SK-N-MC (cell line): ENCODE results near the gene SPATA17.

Experiments
- EZH2 ChIP-seq: fragments of 200-600 bp; sonication (generic); IDR thresholded peaks from one replicate; pipeline ENCODE4 v1.6.1; 2017; ENCODE audit warnings: antibody characterized with exemption
- POLR2AphosphoS5 ChIP-seq: IDR thresholded peaks from 2 replicates; pipeline ENCODE4 v1.6.1; 2012; ENCODE audit warnings: mild to moderate bottlenecking, low read depth, low read length, borderline replicate concordance

DNA sequence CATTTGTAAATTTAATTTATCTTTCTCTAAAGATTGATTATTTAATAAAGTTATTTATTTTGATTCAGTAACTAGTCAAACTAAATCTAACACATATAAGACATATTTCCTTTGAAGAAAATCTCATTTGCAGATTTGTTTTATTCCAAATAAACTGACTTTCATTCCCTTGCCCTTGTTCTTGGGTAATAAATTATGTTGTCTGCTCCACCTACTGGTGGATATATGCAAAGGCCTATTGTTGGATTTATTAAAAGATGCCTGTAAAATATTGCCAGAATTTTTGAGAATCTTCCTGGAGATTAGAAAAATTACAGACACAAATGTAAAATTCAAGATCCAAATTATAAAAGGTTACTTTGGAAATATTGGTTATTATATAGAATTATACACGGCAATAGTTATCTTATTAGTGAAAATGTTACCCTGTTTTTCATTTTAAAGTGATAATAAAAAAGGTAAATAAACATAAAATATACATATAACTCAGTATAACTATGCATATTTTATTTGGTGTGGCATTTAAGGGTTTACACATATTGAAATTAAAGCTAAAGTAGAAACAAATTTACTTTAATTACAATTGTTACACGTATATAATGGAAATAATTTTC, 116.1 kb downstream of the SPATA17 start:
- no peak for TF ChIP-seq POLR2AphosphoS5
- TF ChIP-seq EZH2: no peak
